Fibroblast of skin of abdomen (primary cell): ENCODE measurements around the gene RAB26.

Experiments used
- DNase-seq: peaks from one replicate; pipeline ENCODE4 v3.0.0-alpha.2; 2013

Gene RAB26

GRCh38 chr16:2143878-2144485 lies 4.4 kb upstream of the RAB26 start:
- DNase-seq = no peak

GRCh38 chr16:2145843-2146242 lies 2.6 kb upstream of the RAB26 start:
- DNase-seq = no peak

DNA sequence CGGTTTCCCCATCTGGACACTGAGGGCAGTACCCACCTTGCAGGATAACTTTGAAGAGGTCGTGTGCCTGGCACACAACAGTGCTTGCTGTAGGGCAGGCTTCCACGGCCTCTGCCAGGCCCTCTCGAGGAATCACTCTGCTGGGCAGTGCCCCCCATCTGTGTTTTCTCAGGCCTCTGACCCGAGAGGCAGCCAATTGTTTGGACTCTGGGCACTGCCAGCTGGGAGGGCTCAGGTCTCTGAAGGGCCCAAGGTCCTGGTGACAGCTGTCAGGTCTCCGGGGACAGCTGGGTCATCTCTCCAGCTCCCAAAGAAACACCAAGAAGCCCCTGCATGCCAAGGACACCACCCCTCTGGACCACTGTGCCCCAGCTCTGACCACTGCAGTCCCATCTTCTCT lies 1.0 kb upstream of the RAB26 start:
- DNase-seq = no peak

DNA sequence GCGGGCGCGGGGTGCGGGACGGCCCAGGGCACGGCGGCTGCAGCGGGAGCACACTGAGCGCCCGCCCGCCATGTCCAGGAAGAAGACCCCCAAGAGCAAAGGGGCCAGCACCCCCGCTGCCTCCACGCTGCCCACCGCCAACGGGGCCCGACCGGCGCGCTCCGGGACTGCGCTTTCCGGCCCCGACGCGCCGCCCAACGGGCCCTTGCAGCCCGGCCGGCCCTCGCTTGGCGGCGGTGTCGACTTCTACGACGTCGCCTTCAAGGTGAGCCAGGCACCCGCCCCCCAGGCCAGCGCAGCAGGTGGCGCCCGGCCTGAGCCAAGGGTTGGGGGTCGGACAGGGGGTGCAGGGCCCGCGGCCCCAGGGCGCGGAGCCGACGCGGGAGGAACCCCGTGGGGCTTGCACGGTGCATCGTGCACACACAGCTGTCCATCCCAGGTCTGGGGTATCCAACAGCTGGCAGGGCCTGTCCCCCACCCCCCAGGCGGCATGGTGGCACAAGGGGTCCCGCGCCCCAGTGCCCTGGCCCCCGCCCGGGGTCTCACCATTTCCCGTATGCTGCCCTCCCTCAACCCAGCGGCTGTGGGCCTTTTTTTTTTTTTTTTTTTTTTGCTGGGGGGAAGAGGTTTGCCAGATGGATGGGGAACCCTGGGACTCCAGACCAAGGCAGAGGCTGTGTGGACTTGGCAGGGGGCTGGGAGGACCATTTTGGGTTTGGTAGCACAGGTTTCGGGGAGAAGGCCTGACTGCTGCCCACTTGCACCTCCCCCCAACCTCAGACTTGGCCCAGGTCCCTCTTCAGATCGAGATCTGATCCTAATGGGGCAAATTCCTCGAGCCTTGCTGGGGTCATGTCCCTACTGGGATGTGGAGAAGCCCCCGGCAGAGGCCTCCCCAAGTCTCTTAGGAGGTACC lies 547 bp downstream of the RAB26 start:
- DNase-seq = no peak

DNA sequence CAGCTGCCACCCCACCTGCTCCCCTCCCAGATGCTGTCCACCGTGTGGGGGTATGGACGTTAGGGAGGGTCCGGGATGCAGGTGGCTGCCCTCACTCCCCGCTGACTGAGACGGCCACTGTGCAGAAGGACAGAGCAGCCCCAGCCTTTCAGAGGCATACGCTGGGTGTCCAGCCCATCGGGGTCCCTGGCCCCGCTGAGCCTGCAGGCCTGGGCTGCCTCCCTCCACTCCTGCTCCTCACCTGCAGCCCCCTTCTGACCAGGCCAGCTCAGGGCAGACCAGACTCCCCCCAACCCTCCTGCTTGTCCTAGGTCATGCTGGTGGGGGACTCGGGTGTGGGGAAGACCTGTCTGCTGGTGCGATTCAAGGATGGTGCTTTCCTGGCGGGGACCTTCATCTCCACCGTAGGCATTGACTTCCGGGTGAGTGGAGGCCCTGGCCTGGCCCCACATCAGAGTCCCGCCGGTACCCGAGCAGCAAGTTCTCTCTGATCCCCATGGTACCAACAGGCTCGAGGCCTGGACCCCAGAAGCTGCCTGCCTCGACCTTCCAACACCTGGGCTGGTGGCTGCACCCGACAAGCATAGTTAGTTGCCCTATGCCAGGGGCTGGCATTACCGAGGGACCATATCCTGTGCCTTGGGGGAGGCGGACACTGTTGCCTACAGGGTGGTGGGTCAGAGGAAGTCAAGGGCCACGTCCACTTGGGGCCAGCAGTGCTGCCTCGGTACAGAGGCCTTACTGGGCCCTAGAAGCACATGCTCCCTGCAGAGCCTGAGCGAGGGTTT lies 1.4 kb downstream of the RAB26 start:
- no peak for DNase-seq

GRCh38 chr16:2150418-2151187 lies 2.2 kb downstream of the RAB26 start:
- DNase-seq = peak; percentile 33

- DNase-seq = no peak
Measured at GRCh38 chr16:2151188-2152091, 3.0 kb downstream of the RAB26 start.

DNA sequence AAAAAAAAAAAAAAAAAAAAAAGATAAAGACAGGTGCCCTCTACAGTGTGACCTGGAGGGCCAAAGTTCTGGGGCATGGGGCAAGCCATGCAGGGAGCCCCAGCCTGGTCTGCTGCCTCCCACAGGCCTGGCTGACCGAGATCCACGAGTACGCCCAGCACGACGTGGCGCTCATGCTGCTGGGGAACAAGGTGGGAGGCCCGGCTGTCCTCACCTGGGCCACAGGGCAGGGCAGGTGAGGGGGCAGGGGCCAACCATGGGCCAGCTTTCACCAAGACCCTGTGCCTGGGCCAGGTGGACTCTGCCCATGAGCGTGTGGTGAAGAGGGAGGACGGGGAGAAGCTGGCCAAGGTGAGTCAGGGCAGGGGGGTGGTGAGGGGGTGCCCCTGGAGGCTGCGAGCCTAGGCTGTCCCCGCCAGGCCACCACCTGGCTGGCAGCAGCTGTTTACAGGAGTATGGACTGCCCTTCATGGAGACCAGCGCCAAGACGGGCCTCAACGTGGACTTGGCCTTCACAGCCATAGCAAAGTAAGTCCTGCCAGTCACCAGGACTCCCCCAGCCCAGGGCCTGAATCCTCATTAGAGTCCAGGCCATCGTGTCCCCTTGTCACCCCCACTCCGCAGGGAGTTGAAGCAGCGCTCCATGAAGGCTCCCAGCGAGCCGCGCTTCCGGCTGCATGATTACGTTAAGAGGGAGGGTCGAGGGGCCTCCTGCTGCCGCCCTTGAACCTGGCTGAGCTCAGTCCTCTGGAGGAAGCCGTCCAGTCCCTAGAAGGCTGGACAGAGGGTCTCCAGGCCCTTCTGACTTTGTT lies 4.5 kb downstream of the RAB26 start:
- DNase-seq = no peak

- DNase-seq = no peak
Measured at GRCh38 chr16:2154533-2155090, 6.2 kb downstream of the RAB26 start.

GRCh38 chr16:2155091-2155950 lies 6.9 kb downstream of the RAB26 start, which contains the start of gene TRAF7:
TSS of gene TRAF7 (plus strand) at chr16:2155782. CDS start at chr16:2163921, 8,139 bp downstream.
- peak; percentile 100 for DNase-seq

GRCh38 chr16:2155977-2156848 lies 7.8 kb downstream of the RAB26 start:
- DNase-seq = peak; percentile 56

DNA sequence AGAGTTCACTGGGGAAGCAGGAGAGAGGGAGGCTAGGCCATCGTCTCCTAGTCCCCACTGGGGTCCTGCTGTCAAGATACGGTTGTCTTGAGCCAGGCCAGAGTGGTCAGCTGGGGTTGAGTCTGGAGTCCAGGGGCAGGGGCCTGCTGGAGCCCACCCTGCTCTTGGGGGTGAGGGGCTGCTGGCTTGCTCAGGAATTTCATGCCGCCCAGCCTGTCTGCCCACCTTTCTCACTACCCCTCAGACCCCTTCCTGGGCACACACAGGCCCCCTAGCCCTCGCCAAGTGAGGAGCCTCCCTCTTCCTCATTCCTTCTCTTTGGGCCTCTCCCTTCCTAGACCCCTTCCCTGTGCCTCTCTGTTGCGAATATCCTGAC lies 8.4 kb downstream of the RAB26 start:
- no peak for DNase-seq

- no peak for DNase-seq
Measured at GRCh38 chr16:2157480-2158261, 9.2 kb downstream of the RAB26 start.

DNA sequence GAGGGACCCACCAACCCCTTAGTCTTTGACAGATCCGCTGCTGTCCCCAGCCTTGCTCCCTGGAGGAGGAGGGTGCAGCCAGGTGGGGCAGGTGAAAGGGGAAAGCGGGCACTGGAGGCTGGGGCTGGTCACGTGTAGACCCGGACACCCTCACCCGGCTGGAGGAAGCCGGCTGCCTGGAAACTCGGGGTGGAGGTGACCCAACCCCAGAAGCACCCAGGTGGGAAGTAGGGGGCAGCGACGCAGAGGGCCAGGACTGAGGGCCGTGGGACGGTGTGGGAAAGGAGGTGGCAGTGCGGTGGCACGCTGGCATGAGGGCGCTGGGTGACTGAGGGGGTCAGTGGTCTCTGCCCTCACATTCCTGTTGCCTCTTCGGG lies 9.8 kb downstream of the RAB26 start:
- no peak for DNase-seq

DNA sequence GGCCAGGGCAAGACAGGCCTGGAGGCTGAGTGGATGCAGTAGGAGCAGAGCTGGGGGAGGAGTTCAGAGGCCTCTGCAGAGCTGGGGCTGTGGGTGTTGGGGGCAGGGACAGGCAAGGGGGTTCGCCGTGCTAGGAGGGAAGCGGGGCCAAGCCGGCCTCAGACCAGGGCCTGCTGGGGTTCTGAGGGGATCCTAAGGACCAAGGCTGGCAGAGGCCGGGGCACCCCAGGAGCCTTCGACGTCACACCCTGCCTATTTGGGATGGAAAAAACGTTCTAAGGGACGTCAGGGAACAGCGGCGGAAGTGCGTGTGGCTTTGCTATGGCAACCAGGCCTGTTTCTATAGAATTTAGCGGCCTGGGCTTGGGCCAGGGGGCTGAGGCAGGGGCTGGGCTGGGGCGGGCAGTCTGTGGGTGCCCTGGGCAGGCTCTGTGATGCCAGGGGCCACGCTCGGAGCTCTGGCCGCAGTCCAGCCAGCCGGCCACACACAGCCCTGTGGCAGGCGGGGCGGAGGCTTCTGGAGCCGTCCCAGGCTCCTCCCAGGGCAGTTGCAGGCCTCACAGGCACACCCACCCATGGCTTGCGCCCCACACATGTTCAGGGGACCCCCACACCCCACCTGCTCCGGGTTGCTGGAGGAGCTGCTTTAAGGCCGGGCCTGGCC lies 10.9 kb downstream of the RAB26 start:
- DNase-seq = no peak

GRCh38 chr16:2160915-2161551 lies 12.6 kb downstream of the RAB26 start:
- peak; percentile 73 for DNase-seq
